ENCODE data around the gene RPRD1B.
"Not testable (repeated sequence)": the region's sequence is repeated elsewhere in the genome, so short reads cannot be mapped to it uniquely, and the experiment has no call there.

DNA sequence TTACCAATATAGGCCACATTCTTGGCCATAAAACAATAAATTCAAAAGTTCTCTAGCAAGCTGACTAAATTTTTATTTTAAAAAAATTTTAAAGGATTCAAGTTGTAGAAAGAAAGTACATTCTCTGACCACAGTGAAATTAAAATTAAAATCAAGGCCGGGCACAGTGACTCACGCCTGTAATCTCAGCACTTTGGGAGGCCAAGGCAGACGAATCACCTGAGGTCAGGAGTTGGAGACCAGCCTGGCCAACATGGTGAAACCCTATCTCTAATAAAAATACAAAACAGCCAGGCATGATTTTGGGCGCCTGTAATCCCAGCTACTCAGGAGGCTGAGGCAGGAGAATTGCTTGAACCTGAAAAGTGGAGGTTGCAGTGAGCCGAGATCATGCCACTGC is 68.7 kb downstream of the RPRD1B start:
- not testable (repeated sequence) for TF ChIP-seq POLR2A (IDR thresholded peaks at IDR 0.05; ENCODE audit: extremely low read depth, insufficient read length)
- TF ChIP-seq, protein P1, sequence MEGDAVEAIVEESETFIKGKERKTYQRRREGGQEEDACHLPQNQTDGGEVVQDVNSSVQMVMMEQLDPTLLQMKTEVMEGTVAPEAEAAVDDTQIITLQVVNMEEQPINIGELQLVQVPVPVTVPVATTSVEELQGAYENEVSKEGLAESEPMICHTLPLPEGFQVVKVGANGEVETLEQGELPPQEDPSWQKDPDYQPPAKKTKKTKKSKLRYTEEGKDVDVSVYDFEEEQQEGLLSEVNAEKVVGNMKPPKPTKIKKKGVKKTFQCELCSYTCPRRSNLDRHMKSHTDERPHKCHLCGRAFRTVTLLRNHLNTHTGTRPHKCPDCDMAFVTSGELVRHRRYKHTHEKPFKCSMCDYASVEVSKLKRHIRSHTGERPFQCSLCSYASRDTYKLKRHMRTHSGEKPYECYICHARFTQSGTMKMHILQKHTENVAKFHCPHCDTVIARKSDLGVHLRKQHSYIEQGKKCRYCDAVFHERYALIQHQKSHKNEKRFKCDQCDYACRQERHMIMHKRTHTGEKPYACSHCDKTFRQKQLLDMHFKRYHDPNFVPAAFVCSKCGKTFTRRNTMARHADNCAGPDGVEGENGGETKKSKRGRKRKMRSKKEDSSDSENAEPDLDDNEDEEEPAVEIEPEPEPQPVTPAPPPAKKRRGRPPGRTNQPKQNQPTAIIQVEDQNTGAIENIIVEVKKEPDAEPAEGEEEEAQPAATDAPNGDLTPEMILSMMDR (IDR thresholded peaks at IDR 0.05; ENCODE audit: low read depth, low read length) = not testable (repeated sequence)
